MM.1S (cell line): ENCODE measurements around the gene NTRK3.

Experiments
- EZH2 ChIP-seq: fragments of 300-600 bp; sonication (generic); optimal IDR thresholded peaks from 2 replicates; pipeline ENCODE3; 2017; ENCODE audit warnings: low read depth, mild to moderate bottlenecking, antibody characterized with exemption, low read length, mixed read lengths
- TF ChIP-seq, protein P1 (sequence below): fragments of 300-600 bp; sonication (generic); IDR thresholded peaks from 2 replicates; pipeline ENCODE4 v1.5.1; 2016; ENCODE audit warnings: antibody characterized with exemption, low read length, mixed read lengths

DNA sequence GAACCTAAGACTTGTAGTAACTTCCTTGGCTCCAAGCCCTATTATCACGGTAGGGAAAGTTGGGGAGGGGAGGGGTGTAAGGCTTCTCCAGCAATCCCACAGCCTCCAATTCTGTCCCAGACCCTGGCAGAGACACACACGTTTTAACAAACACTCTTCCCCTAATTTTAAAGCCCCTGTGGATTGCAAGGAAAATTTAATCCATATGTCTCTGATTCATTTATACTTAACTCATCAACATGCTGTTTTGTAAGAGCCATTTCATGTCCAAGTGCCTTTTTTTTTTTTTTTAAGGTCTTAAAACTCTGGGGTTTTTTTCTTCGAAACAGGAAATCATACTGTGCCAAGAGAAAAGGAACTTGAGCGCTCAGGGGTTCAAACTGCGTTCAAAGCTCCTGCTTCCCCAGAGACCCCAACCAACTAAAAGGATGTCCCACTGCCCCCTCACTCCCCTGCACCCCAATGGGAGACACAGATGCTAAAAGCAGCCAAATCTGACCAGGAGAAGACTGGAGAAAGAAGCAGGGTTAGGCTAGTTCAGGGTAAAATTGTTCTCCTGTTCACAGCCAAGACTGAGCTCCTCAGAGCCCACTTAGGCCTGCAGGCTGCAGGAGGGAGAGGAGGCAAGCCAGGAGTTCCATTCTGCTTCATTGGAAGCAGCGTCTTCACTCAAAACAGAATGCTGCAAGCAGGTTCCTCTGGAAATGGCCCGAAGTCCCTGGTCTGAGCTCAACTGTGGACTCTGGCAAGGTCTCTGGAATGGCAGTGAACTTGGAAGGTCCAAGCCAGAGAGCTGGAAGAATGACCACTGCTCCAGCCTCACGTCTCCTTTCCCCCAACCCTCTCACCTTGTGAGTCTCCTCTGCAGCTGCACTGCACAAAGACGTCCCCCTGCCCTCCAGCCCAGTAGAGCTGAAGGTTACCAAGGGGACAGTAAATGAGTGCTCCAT is 172.5 kb downstream of the NTRK3 start:
- TF ChIP-seq, protein P1, sequence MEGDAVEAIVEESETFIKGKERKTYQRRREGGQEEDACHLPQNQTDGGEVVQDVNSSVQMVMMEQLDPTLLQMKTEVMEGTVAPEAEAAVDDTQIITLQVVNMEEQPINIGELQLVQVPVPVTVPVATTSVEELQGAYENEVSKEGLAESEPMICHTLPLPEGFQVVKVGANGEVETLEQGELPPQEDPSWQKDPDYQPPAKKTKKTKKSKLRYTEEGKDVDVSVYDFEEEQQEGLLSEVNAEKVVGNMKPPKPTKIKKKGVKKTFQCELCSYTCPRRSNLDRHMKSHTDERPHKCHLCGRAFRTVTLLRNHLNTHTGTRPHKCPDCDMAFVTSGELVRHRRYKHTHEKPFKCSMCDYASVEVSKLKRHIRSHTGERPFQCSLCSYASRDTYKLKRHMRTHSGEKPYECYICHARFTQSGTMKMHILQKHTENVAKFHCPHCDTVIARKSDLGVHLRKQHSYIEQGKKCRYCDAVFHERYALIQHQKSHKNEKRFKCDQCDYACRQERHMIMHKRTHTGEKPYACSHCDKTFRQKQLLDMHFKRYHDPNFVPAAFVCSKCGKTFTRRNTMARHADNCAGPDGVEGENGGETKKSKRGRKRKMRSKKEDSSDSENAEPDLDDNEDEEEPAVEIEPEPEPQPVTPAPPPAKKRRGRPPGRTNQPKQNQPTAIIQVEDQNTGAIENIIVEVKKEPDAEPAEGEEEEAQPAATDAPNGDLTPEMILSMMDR = no peak
- no peak for TF ChIP-seq EZH2
